K562 (cell line): ENCODE results near the gene RNF222. TPM values are rescaled to one million over a fixed set of nuclear protein-coding genes. Genes with fewer than 3 reads are reported as not detected.

Source experiments
- COPS2 ChIP-seq: fragments of 450-650 bp; conservative IDR thresholded peaks from 2 replicates; pipeline ENCODE4 v1.6.1; 2016; ENCODE audit warnings: mild to moderate bottlenecking, moderate library complexity
- ELF1 ChIP-seq: fragments of 200-800 bp; sonication (Bioruptor generic); IDR thresholded peaks from 2 replicates; pipeline ENCODE4 v1.6.1; 2016; ENCODE audit warnings: missing genetic modification characterization, missing compliant biosample characterization
- FIP1L1 ChIP-seq: fragments of 200-400 bp; formaldehyde crosslinking; IDR thresholded peaks from 2 replicates; pipeline ENCODE4 v1.6.1; 2018; ENCODE audit warnings: mild to moderate bottlenecking, low read depth, low read length; ENCODE audit not compliant: poor library complexity, severe bottlenecking
- MTA1 ChIP-seq: fragments of 450-650 bp; IDR thresholded peaks from 2 replicates; pipeline ENCODE4 v1.6.1; 2017; ENCODE audit warnings: borderline replicate concordance
- PML ChIP-seq: IDR thresholded peaks from 2 replicates; pipeline ENCODE4 v1.6.1; 2012; ENCODE audit warnings: low read length, inconsistent platforms
- POLR2A ChIP-seq: fragments of 450-650 bp; conservative IDR thresholded peaks from 2 replicates; pipeline ENCODE4 v1.6.1; 2016
- POLR2B ChIP-seq: fragments of 450-650 bp; IDR thresholded peaks from 2 replicates; pipeline ENCODE4 v1.6.1; 2018; ENCODE audit warnings: low read depth; ENCODE audit not compliant: partially characterized antibody
- RHOXF2B ChIP-seq: fragments of 250-450 bp; sonication (Bioruptor Pico); conservative IDR thresholded peaks from 2 replicates; pipeline ENCODE4 v1.5.1; 2021
- THRAP3 ChIP-seq: fragments of 450-650 bp; IDR thresholded peaks from 2 replicates; pipeline ENCODE4 v1.6.1; 2016; ENCODE audit warnings: mild to moderate bottlenecking, inconsistent platforms, borderline replicate concordance
- ZC3H4 ChIP-seq: sonication (generic); formaldehyde crosslinking; IDR thresholded peaks from 2 replicates; pipeline ENCODE4 v1.9.0; 2021; ENCODE audit warnings: missing genetic modification reagents, borderline replicate concordance
- ZNF184 ChIP-seq: sonication (generic); formaldehyde crosslinking; IDR thresholded peaks from 2 replicates; pipeline ENCODE4 v1.5.0; 2020; ENCODE audit warnings: missing genetic modification reagents
- ZNF57 ChIP-seq: fragments of 450-650 bp; formaldehyde crosslinking; IDR thresholded peaks from 2 replicates; pipeline ENCODE4 v1.4.0; 2020; ENCODE audit warnings: mild to moderate bottlenecking, moderate library complexity
- polyA plus RNA-seq, 8 experiments: library from polyadenylated mRNA; depleted of rRNA in 4 of 8; stranded (reverse) in 5 of 8; unstranded in 3 of 8; fragments of >200 nt; fragmentation: Nextera tagmentation in 2 of 8; fragmentation: Illumina TruSeq in 1 of 8; extraction: Ambion mirVana in 2 of 8; extraction: Trizol in 1 of 8; gene quantifications; 2 replicates each; pipeline versions ENCODE4 v1.2.1 to v1.2.3, GENCODE V29; 2011 to 2014; ENCODE audit warnings: inconsistent platforms in 1 of 8, missing spikeins in 1 of 8
- total RNA-seq, 7 experiments: library from RNA; depleted of rRNA in 6 of 7; stranded (reverse); fragments of >200 nt in 6 of 7; fragmentation: Illumina TruSeq in 2 of 7; extraction: Trizol in 2 of 7; gene quantifications; 2 replicates each; pipeline versions ENCODE4 v1.2.1 to v1.2.3, GENCODE V29; 2011 to 2021; ENCODE audit warnings: low replicate concordance in 1 of 7
- TF ChIP-seq, protein P1 (sequence below): sonication (generic); formaldehyde crosslinking; IDR thresholded peaks from 2 replicates; pipeline ENCODE4 v1.8.0; 2022; ENCODE audit warnings: missing genetic modification reagents, mild to moderate bottlenecking, borderline replicate concordance
- TF ChIP-seq, protein P2 (sequence below): fragments of 450-650 bp; formaldehyde crosslinking; IDR thresholded peaks from 2 replicates; pipeline ENCODE4 v1.4.0; 2022; ENCODE audit warnings: missing genetic modification characterization

The RNF222 gene
- total and polyA plus RNA-seq, 9 of the 15 experiments (the other 6 are each of a cell fraction or from before 2014, with no cell fraction given): not detected

DNA sequence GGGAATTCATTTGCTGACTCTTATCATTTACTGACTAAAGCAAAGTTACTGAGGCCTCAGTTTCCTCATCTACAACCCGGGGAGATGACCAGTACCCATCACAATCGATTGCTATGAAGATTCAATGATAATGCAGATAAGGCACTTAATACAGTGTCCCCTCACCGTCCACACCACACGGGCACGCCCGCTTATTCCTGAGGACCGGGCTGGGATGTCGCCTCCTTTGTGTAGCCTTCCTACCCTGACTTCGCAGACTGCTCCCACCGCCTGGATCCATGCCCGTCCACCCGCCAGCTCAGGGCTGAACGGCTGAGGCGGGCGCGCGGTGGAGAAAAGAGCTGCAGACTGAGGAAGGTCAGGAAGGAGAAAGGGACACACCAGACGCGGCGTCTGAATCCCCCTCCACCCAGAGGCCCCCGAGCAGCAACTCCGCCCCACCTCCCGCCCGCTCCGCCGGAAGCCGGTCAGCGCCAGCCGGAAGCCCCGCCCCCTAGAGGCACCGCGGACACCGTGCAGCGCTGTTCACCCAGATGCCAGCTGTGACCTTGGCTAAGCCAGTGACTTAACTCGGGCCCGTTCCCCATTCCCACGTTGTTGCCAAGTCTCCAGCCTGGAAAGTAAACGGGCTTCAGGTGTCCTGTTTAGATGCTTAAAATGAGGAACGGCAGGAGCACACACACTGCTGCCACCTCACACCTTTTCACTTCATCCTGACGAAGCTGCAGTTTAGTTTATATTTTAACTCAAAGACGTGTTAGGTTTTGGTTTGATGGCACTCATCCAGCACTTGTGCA, 21.2 kb downstream of the RNF222 start, which contains the start of gene KRABD2 (continued):
- TF ChIP-seq ELF1 (tag) (no peak), POLR2B (peak; percentile 82), FIP1L1 (peak; percentile 35), COPS2 (no peak), ZNF184 (CRISPR knock-in tag) (no peak), ZC3H4 (CRISPR knock-in tag) (no peak), PML (peak; percentile 66; the same call in 1 of the 2 replicates), THRAP3 (peak; percentile 98), ZNF57 (CRISPR knock-in tag) (peak; percentile 26; the same call in 1 of the 2 replicates), MTA1 (no peak), RHOXF2B (CRISPR knock-in tag) (0 out of 2 replicates have a peak, but pooled peaks have one; percentile 66), POLR2A (peak; percentile 87)
- TF ChIP-seq, protein P1, sequence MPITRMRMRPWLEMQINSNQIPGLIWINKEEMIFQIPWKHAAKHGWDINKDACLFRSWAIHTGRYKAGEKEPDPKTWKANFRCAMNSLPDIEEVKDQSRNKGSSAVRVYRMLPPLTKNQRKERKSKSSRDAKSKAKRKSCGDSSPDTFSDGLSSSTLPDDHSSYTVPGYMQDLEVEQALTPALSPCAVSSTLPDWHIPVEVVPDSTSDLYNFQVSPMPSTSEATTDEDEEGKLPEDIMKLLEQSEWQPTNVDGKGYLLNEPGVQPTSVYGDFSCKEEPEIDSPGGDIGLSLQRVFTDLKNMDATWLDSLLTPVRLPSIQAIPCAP (CRISPR knock-in tag): no peak
- TF ChIP-seq, protein P2, sequence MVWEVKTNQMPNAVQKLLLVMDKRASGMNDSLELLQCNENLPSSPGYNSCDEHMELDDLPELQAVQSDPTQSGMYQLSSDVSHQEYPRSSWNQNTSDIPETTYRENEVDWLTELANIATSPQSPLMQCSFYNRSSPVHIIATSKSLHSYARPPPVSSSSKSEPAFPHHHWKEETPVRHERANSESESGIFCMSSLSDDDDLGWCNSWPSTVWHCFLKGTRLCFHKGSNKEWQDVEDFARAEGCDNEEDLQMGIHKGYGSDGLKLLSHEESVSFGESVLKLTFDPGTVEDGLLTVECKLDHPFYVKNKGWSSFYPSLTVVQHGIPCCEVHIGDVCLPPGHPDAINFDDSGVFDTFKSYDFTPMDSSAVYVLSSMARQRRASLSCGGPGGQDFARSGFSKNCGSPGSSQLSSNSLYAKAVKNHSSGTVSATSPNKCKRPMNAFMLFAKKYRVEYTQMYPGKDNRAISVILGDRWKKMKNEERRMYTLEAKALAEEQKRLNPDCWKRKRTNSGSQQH (CRISPR knock-in tag): peak; percentile 84; the same call in 1 of the 2 replicates
